H1 (cell line): Measurements from ENCODE around the gene MBIP. TPM values are rescaled to one million over a fixed set of nuclear protein-coding genes. Genes with fewer than 3 reads are reported as not detected.

Source experiments
- CTCF ChIA-PET: fragments of 300-600 bp; sonication (Branson Sonifier 250); formaldehyde crosslinking; loops from one replicate; lab custom pipeline; 2021; ENCODE audit not compliant: partially characterized antibody; lab: Charles Lee
- POLR2A ChIA-PET: fragments of 300-600 bp; sonication (Branson Sonifier 250); formaldehyde crosslinking; loops from one replicate; lab custom pipeline; 2021; ENCODE audit warnings: inconsistent platforms; ENCODE audit not compliant: partially characterized antibody; lab: Charles Lee
- DNase-seq, 2 experiments: peaks; one replicate each; pipeline versions ENCODE4 v3.0.0 to v3.0.0-alpha.2; 2010 to 2022; ENCODE audit warnings: low spot score in 2 of 2, low read depth in 1 of 2, mixed read lengths in 1 of 2
- FAIRE-seq: peaks from 2 replicates; lab custom pipeline; 2011; peaks lifted over from hg19 to GRCh38; lab: Jason Lieb, UNC
- H2AFZ ChIP-seq: 2 replicates; pipeline ENCODE4 v1.8.1; 2012; ENCODE audit warnings: low read length, inconsistent platforms
- H2AK5ac ChIP-seq: 2 replicates; pipeline ENCODE4 v1.6.1; 2013; ENCODE audit warnings: low read depth, low read length
- H2BK120ac ChIP-seq: replicated peaks from 2 replicates; pipeline ENCODE3; 2013; ENCODE audit warnings: low read depth, low read length, inconsistent platforms
- H2BK12ac ChIP-seq: 2 replicates; pipeline ENCODE4 v1.6.1; 2013; ENCODE audit warnings: low read depth, low read length
- H2BK15ac ChIP-seq: 2 replicates; pipeline ENCODE4 v1.6.1; 2013; ENCODE audit warnings: low read length
- H2BK20ac ChIP-seq: 2 replicates; pipeline ENCODE4 v1.6.1; 2013; ENCODE audit warnings: low read length
- H2BK5ac ChIP-seq: 2 replicates; pipeline ENCODE4 v1.6.1; 2013; ENCODE audit warnings: low read depth, low read length
- H3K14ac ChIP-seq: 2 replicates; pipeline ENCODE4 v1.6.1; 2013; ENCODE audit warnings: inconsistent platforms; ENCODE audit not compliant: insufficient read length
- H3K18ac ChIP-seq: 2 replicates; pipeline ENCODE4 v1.6.1; 2013; ENCODE audit warnings: low read length; ENCODE audit errors: extremely low read depth
- H3K23ac ChIP-seq: 2 replicates; pipeline ENCODE4 v1.6.1; 2013; ENCODE audit warnings: inconsistent platforms; ENCODE audit not compliant: insufficient read length
- H3K23me2 ChIP-seq: 2 replicates; pipeline ENCODE4 v1.6.1; 2013; ENCODE audit warnings: low read depth, low read length
- H3K27ac ChIP-seq: 2 replicates; pipeline ENCODE4 v1.6.1; 2011; ENCODE audit warnings: low read depth, low read length, inconsistent platforms
- H3K27me3 ChIP-seq, 4 experiments: replicated peaks in 1 of 4; 1 replicate in 1 of 4; 2 replicates in 3 of 4; pipeline versions ENCODE4 v1.6.1 to v1.8.1; 2011 to 2013; ENCODE audit warnings: low read length in 3 of 4, mild to moderate bottlenecking in 3 of 4, inconsistent platforms in 2 of 4, mixed read lengths in 2 of 4, moderate library complexity in 1 of 4; ENCODE audit not compliant: control insufficient read depth in 3 of 4, insufficient read depth in 3 of 4; ENCODE audit errors: extremely low read depth in 1 of 4
- H3K36me3 ChIP-seq, 4 experiments: 2 replicates each; pipeline versions ENCODE4 v1.6.1 to v1.8.1; 2011 to 2013; ENCODE audit warnings: mild to moderate bottlenecking in 4 of 4, low read length in 3 of 4, moderate library complexity in 2 of 4, control low read depth in 1 of 4, inconsistent platforms in 1 of 4; ENCODE audit not compliant: insufficient read depth in 4 of 4, control insufficient read depth in 2 of 4
- H3K4ac ChIP-seq: replicated peaks from 2 replicates; pipeline ENCODE3; 2013; ENCODE audit warnings: low read length, low read depth, mixed read lengths, inconsistent platforms; ENCODE audit not compliant: insufficient read length
- H3K4me1 ChIP-seq, 4 experiments: replicated peaks in 1 of 4; 1 replicate in 1 of 4; 2 replicates in 3 of 4; pipeline versions ENCODE4 v1.6.1 to v1.8.1; 2011 to 2013; ENCODE audit warnings: low read length in 3 of 4, inconsistent platforms in 2 of 4, mixed read lengths in 1 of 4; ENCODE audit not compliant: insufficient read depth in 4 of 4, control insufficient read depth in 3 of 4
- H3K4me2 ChIP-seq, 2 experiments: 2 replicates each; pipeline versions ENCODE4 v1.6.1 to v1.8.1; 2011 to 2013; ENCODE audit warnings: low read depth in 2 of 2, low read length in 2 of 2, control low read depth in 1 of 2, inconsistent platforms in 1 of 2, mild to moderate bottlenecking in 1 of 2; ENCODE audit not compliant: insufficient read depth in 1 of 2
- H3K4me3 ChIP-seq, 4 experiments: fragments of 200-600, 300-600 bp in 1 of 4; sonication (generic), shearing (Covaris generic), sonication (Bioruptor Twin) in 1 of 4; 2 replicates each; pipeline versions ENCODE4 v1.5.1 to v1.8.1; 2011 to 2016; ENCODE audit warnings: low read length in 4 of 4, low read depth in 3 of 4, control low read depth in 2 of 4, inconsistent platforms in 2 of 4, mild to moderate bottlenecking in 2 of 4, mixed read lengths in 1 of 4, moderate library complexity in 1 of 4; ENCODE audit not compliant: insufficient read depth in 2 of 4; ENCODE audit errors: extremely low read depth in 1 of 4
- H3K56ac ChIP-seq: replicated peaks from 2 replicates; pipeline ENCODE3; 2013; ENCODE audit warnings: low read depth, mild to moderate bottlenecking, mixed read lengths, low read length, inconsistent platforms; ENCODE audit not compliant: insufficient read length
- H3K79me1 ChIP-seq: 2 replicates; pipeline ENCODE4 v1.6.1; 2013; ENCODE audit warnings: low read depth, low read length, control low read depth
- H3K79me2 ChIP-seq, 2 experiments: 2 replicates each; pipeline versions ENCODE4 v1.6.1 to v1.8.1; 2012 to 2013; ENCODE audit warnings: low read length in 2 of 2, mild to moderate bottlenecking in 2 of 2, inconsistent platforms in 1 of 2; ENCODE audit not compliant: insufficient read depth in 2 of 2, control insufficient read depth in 1 of 2
- H3K9ac ChIP-seq, 4 experiments: replicated peaks in 1 of 4; 1 replicate in 1 of 4; 2 replicates in 3 of 4; pipeline versions ENCODE4 v1.6.1 to v1.8.1; 2011 to 2013; ENCODE audit warnings: low read depth in 3 of 4, low read length in 3 of 4, control low read depth in 2 of 4, mild to moderate bottlenecking in 2 of 4, moderate library complexity in 2 of 4, inconsistent platforms in 1 of 4; ENCODE audit errors: extremely low read depth in 1 of 4
- H3K9me3 ChIP-seq, 2 experiments: 2 replicates each; pipeline versions ENCODE4 v1.6.1 to v1.8.1; 2012 to 2013; ENCODE audit warnings: mild to moderate bottlenecking in 2 of 2, moderate library complexity in 2 of 2, control low read depth in 1 of 2, inconsistent platforms in 1 of 2, low read depth in 1 of 2, low read length in 1 of 2, mixed read lengths in 1 of 2; ENCODE audit not compliant: insufficient read depth in 2 of 2
- H4K20me1 ChIP-seq, 2 experiments: replicated peaks in 1 of 2; 2 replicates each; pipeline versions ENCODE3 to v1.8.1; 2011 to 2013; ENCODE audit warnings: inconsistent platforms in 2 of 2, low read length in 2 of 2, mild to moderate bottlenecking in 1 of 2; ENCODE audit not compliant: insufficient read depth in 2 of 2, control insufficient read depth in 1 of 2
- H4K5ac ChIP-seq: 2 replicates; pipeline ENCODE4 v1.6.1; 2013; ENCODE audit warnings: low read length, low read depth, mixed read lengths, inconsistent platforms; ENCODE audit not compliant: insufficient read length
- H4K8ac ChIP-seq: 2 replicates; pipeline ENCODE4 v1.8.0; 2013; ENCODE audit warnings: mild to moderate bottlenecking, moderate library complexity, low read length, inconsistent platforms; ENCODE audit not compliant: insufficient read depth; ENCODE audit errors: extremely low read depth
- H4K91ac ChIP-seq: replicated peaks from 2 replicates; pipeline ENCODE3; 2013; ENCODE audit warnings: low read length, mixed read lengths, inconsistent platforms; ENCODE audit not compliant: insufficient read length
- NANOG ChIP-seq: IDR thresholded peaks from 2 replicates; pipeline ENCODE4 v1.6.1; 2011; ENCODE audit warnings: low read length, low read depth, mild to moderate bottlenecking, inconsistent platforms; ENCODE audit not compliant: insufficient read depth, poor library complexity, severe bottlenecking
- SUZ12 ChIP-seq: fragments of 200-600 bp; sonication (generic); IDR thresholded peaks from 2 replicates; pipeline ENCODE4 v1.6.1; 2012; ENCODE audit warnings: mild to moderate bottlenecking, inconsistent platforms, low read length, moderate library complexity, mixed read lengths
- WGBS, 2 experiments: shearing (Covaris generic) in 1 of 2; methylation state at CpG; one replicate each; pipeline versions ENCODE4 v1.1.6 to v1.1.7; 2013 to 2015; ENCODE audit warnings: low lambda C conversion rate in 2 of 2, mixed read lengths in 2 of 2, inconsistent platforms in 1 of 2, low coverage in 1 of 2, missing lambda C conversion rate in 1 of 2; ENCODE audit not compliant: insufficient replicate concordance in 2 of 2, insufficient coverage in 1 of 2, insufficient read length in 1 of 2; ENCODE audit errors: extremely low coverage in 1 of 2, missing lambda C conversion rate in 1 of 2; 5-methylcytosine and 5-hydroxymethylcytosine counted together
- polyA plus RNA-seq, 7 experiments: library from polyadenylated mRNA; depleted of rRNA in 3 of 7; stranded (reverse) in 5 of 7; unstranded in 2 of 7; fragments of >200 nt in 5 of 7; fragments of 200-250 nt in 2 of 7; gene quantifications; 1 replicate in 5 of 7; 2 replicates in 1 of 7; 4 replicates in 1 of 7; pipeline versions ENCODE4 v1.2.1 to v1.2.3, GENCODE V29; 2011 to 2013; ENCODE audit warnings: missing spikeins in 2 of 7, mixed read lengths in 2 of 7
- total RNA-seq: library from RNA; stranded (reverse); fragmentation: NEBNext Ultra II Directional; extraction: Animal tissue kit (Norgen Biotek cat#: 25700); gene quantifications from 2 replicates; pipeline ENCODE4 v1.2.1, GENCODE V29; 2021

The MBIP gene
- total and polyA plus RNA-seq, 2 of the 8 experiments (the other 6 are each of a cell fraction or from before 2014, with no cell fraction given), result 15.0 to 27.4 TPM

- Histone ChIP-seq H3K56ac (no peak overlapping the region), H3K23me2 (no peaks in the 10 kb centered on the region), H3K27me3 (peaks cover 0 to 1% (median 0%) of the 10 kb centered on the region in 4 experiments; a peak in 1 of 7 replicates), H3K9me3 (no peaks in the 10 kb centered on the region), H2BK12ac (no peak overlapping the region), H3K79me2 (no peaks in the 10 kb centered on the region), H4K8ac (no peak overlapping the region), H3K27ac (no peak overlapping the region), H3K9ac (no peak overlapping the region), H3K36me3 (no peaks in the 10 kb centered on the region), H2BK120ac (no peak overlapping the region), H2BK5ac (no peak overlapping the region), H2BK15ac (no peak overlapping the region), H4K91ac (no peak overlapping the region), H3K14ac (no peak overlapping the region), H3K4ac (no peak overlapping the region), H3K4me3 (no peak overlapping the region), H2AK5ac (no peak overlapping the region), H3K23ac (no peak overlapping the region), H3K18ac (no peak overlapping the region), H4K5ac (no peak overlapping the region), H2AFZ (no peak overlapping the region), H3K4me1 (no peaks in the 10 kb centered on the region), H4K20me1 (no peaks in the 10 kb centered on the region), H3K4me2 (no peak overlapping the region), H3K79me1 (no peaks in the 10 kb centered on the region), H2BK20ac (no peak overlapping the region)
- FAIRE-seq (no peak), DNase-seq (no peak)
- ChIA-PET CTCF (no interaction called here), POLR2A (no interaction called here)
- 81% methylated on average over 1 of the region's 1 CpG; no CpG with 5 or more reads in 1 of the 2 experiments for WGBS, 2 experiments
- TF ChIP-seq SUZ12 (no peak), NANOG (no peak)
These were observed 19.4 kb upstream of the MBIP start for GRCh38 chr14:36339816-36340215.
